GM12874 (cell line): ENCODE data around the gene POLE.

Experiments used
- CTCF ChIP-seq: IDR thresholded peaks from 2 replicates; pipeline ENCODE4 v1.5.1; 2011; ENCODE audit warnings: low read depth, mild to moderate bottlenecking, control low read depth, low read length, moderate library complexity; ENCODE audit not compliant: insufficient read depth

The POLE gene

GRCh38 chr12:132723015-132723763 lies 36.0 kb upstream of the POLE start:
- TF ChIP-seq CTCF = no peak

- TF ChIP-seq CTCF = no peak
Measured at GRCh38 chr12:132720606-132721345, 33.6 kb upstream of the POLE start.

- TF ChIP-seq CTCF = no peak
Measured at GRCh38 chr12:132719954-132720324, 32.8 kb upstream of the POLE start.

GRCh38 chr12:132719141-132719953 lies 32.2 kb upstream of the POLE start:
- no peak for TF ChIP-seq CTCF

GRCh38 chr12:132718644-132719043 lies 31.5 kb upstream of the POLE start:
- TF ChIP-seq CTCF = no peak

- TF ChIP-seq CTCF = no peak
Measured at GRCh38 chr12:132717531-132718387, 30.6 kb upstream of the POLE start.
